Measurements from ENCODE around the gene BAIAP2. TPM values are rescaled to one million over a fixed set of nuclear protein-coding genes. Genes with fewer than 3 reads are reported as not detected.

The BAIAP2 gene
- total and polyA plus RNA-seq, 2 of the 13 experiments (the other 11 are each of a cell fraction or from before 2014, with no cell fraction given): 22.5 to 24.0 TPM

- peak; percentile 66 for TF ChIP-seq ZFX (CRISPR knock-in tag; IDR thresholded peaks at IDR 0.05; ENCODE audit: low read depth)
- TF ChIP-seq ZNF563 (CRISPR knock-in tag; IDR thresholded peaks at IDR 0.05): no peak
- no peak; the same call in 1 of the 2 replicates for TF ChIP-seq PHF8 (CRISPR knock-in tag; IDR thresholded peaks at IDR 0.05)
- peak; percentile 16 for TF ChIP-seq AGO1 (IDR thresholded peaks at IDR 0.05; ENCODE audit: low read depth, low read length, poor library complexity, severe bottlenecking)
- no peak for TF ChIP-seq ZBTB21 (CRISPR knock-in tag; IDR thresholded peaks at IDR 0.05)
- TF ChIP-seq HDAC2 (CRISPR knock-in tag; IDR thresholded peaks at IDR 0.05): 0 out of 2 replicates have a peak, but pooled peaks have one; percentile 6
- peak; percentile 53; the same call in 1 of the 2 replicates for TF ChIP-seq ZSCAN21 (CRISPR knock-in tag; IDR thresholded peaks at IDR 0.05; ENCODE audit: borderline replicate concordance)
- TF ChIP-seq MAZ (IDR thresholded peaks at IDR 0.05; ENCODE audit: borderline replicate concordance, low read depth, low read length): peak; percentile 46; the same call in 1 of the 2 replicates
- TF ChIP-seq MAZ (CRISPR knock-in tag; IDR thresholded peaks at IDR 0.05; ENCODE audit: low read depth): 0 out of 2 replicates have a peak, but pooled peaks have one; percentile 33
- TF ChIP-seq SP5 (CRISPR knock-in tag; IDR thresholded peaks at IDR 0.05; ENCODE audit: borderline replicate concordance, low read depth): peak; percentile 67; the same call in 1 of the 2 replicates
- TF ChIP-seq TEAD2 (CRISPR knock-in tag; IDR thresholded peaks at IDR 0.05): no peak
- TF ChIP-seq PATZ1 (CRISPR knock-in tag; IDR thresholded peaks at IDR 0.05): peak; percentile 92
Observed at GRCh38 chr17:81130385-81131361, 95.7 kb downstream of the BAIAP2 start (continued).
